DOHH2 (cell line): ENCODE data around the gene PLXNA2.

ENCODE experiments used
- H3F3A ChIP-seq: fragments of 200-600 bp; sonication (generic), shearing (Covaris generic); 2 replicates; pipeline ENCODE4 v1.6.0; 2016; ENCODE audit warnings: antibody characterized with exemption, mild to moderate bottlenecking; ENCODE audit not compliant: control insufficient read depth, insufficient read depth
- H3K27ac ChIP-seq: fragments of 200-600 bp; sonication (generic); 2 replicates; pipeline ENCODE4 v1.5.1; 2014; ENCODE audit warnings: low read depth, mild to moderate bottlenecking, low read length, moderate library complexity
- H3K27me3 ChIP-seq: fragments of 200-600 bp; sonication (generic); 2 replicates; pipeline ENCODE4 v1.6.1; 2014; ENCODE audit warnings: mild to moderate bottlenecking, low read length, mixed read lengths; ENCODE audit not compliant: control insufficient read depth
- H3K36me3 ChIP-seq: fragments of 200-600 bp; sonication (generic); 2 replicates; pipeline ENCODE4 v1.6.1; 2014; ENCODE audit warnings: mild to moderate bottlenecking, low read length, moderate library complexity, mixed read lengths; ENCODE audit not compliant: control insufficient read depth
- H3K4me1 ChIP-seq: fragments of 200-600 bp; sonication (generic); 2 replicates; pipeline ENCODE4 v1.6.1; 2014; ENCODE audit warnings: mild to moderate bottlenecking, low read length, mixed read lengths; ENCODE audit not compliant: control insufficient read depth
- H3K4me2 ChIP-seq: fragments of 200-600 bp; sonication (generic); 2 replicates; pipeline ENCODE4 v1.6.0; 2014; ENCODE audit warnings: mild to moderate bottlenecking, low read length, moderate library complexity
- H3K4me3 ChIP-seq: fragments of 200-600 bp; sonication (generic); 2 replicates; pipeline ENCODE4 v1.5.1; 2014; ENCODE audit warnings: mild to moderate bottlenecking, low read length, mixed read lengths
- H3K79me2 ChIP-seq: fragments of 200-600 bp; sonication (generic); 2 replicates; pipeline ENCODE4 v1.6.1; 2014; ENCODE audit warnings: mild to moderate bottlenecking, low read length, mixed read lengths; ENCODE audit not compliant: control insufficient read depth
- H3K9me2 ChIP-seq: fragments of 200-600 bp; sonication (generic); replicated peaks from 2 replicates; pipeline ENCODE4 v1.6.1; 2014; ENCODE audit warnings: mild to moderate bottlenecking, low read length, mixed read lengths; ENCODE audit not compliant: control insufficient read depth
- H3K9me3 ChIP-seq: fragments of 200-600 bp; sonication (generic); 2 replicates; pipeline ENCODE4 v1.6.1; 2014; ENCODE audit warnings: antibody characterized with exemption, low read length, mixed read lengths; ENCODE audit not compliant: control insufficient read depth, insufficient read depth
- H4K20me1 ChIP-seq: fragments of 200-600 bp; sonication (generic); 2 replicates; pipeline ENCODE4 v1.6.0; 2014; ENCODE audit warnings: low read depth, mild to moderate bottlenecking, antibody characterized with exemption, low read length, moderate library complexity; ENCODE audit not compliant: control insufficient read depth, insufficient read depth
- CTCF ChIP-seq: fragments of 200-600 bp; sonication (generic); IDR thresholded peaks from one replicate; pipeline ENCODE4 v1.5.1; 2014; ENCODE audit warnings: antibody characterized with exemption, mild to moderate bottlenecking, low read depth, low read length; ENCODE audit not compliant: poor library complexity, severe bottlenecking
- EZH2phosphoT487 ChIP-seq: fragments of 200-600 bp; sonication (generic); IDR thresholded peaks from 2 replicates; pipeline ENCODE4 v1.6.1; 2017; ENCODE audit warnings: borderline replicate concordance, mild to moderate bottlenecking, antibody characterized with exemption, low read length, moderate library complexity, mixed read lengths

The PLXNA2 gene

GRCh38 chr1:208006258-208006920 is 237.8 kb downstream of the PLXNA2 start:
- Histone ChIP-seq H3K4me3 (no peak overlapping the region), H3K36me3 (no peaks in the 10 kb centered on the region), H3K27me3 (peaks cover 3% of the 10 kb centered on the region), H3K4me1 (no peaks in the 10 kb centered on the region), H3K27ac (no peak overlapping the region), H4K20me1 (no peaks in the 10 kb centered on the region), H3K9me2 (no peaks in the 10 kb centered on the region), H3K9me3 (no peaks in the 10 kb centered on the region), H3K4me2 (no peak overlapping the region), H3F3A (no peaks in the 10 kb centered on the region), H3K79me2 (no peaks in the 10 kb centered on the region)
- TF ChIP-seq CTCF: no peak
- TF ChIP-seq EZH2phosphoT487: no peak

- no peaks in the 10 kb centered on the region for H3F3A ChIP-seq
- no peaks in the 10 kb centered on the region for H3K4me1 ChIP-seq
- H3K27me3 ChIP-seq: peaks cover 3% of the 10 kb centered on the region; the same call in 1 of the 2 replicates
- H3K9me3 ChIP-seq: no peaks in the 10 kb centered on the region
- no peak for TF ChIP-seq CTCF
- H3K79me2 ChIP-seq: no peaks in the 10 kb centered on the region
- H3K36me3 ChIP-seq: no peaks in the 10 kb centered on the region
- no peak overlapping the region for H3K4me2 ChIP-seq
- H4K20me1 ChIP-seq: no peaks in the 10 kb centered on the region
- H3K27ac ChIP-seq: no peak overlapping the region
- H3K4me3 ChIP-seq: no peak overlapping the region
- H3K9me2 ChIP-seq: no peaks in the 10 kb centered on the region
These were observed 239.3 kb downstream of the PLXNA2 start for GRCh38 chr1:208004851-208005250.

- Histone ChIP-seq H3K4me1 (no peaks in the 10 kb centered on the region), H3K27ac (no peak overlapping the region), H3K36me3 (no peaks in the 10 kb centered on the region), H3F3A (no peaks in the 10 kb centered on the region), H3K27me3 (peaks cover under 1% of the 10 kb centered on the region; the same call in 1 of the 2 replicates), H3K9me3 (no peaks in the 10 kb centered on the region), H3K4me3 (no peak overlapping the region), H3K79me2 (no peaks in the 10 kb centered on the region), H3K9me2 (no peaks in the 10 kb centered on the region), H4K20me1 (no peaks in the 10 kb centered on the region), H3K4me2 (no peak overlapping the region)
- TF ChIP-seq CTCF: no peak
- TF ChIP-seq EZH2phosphoT487: no peak
These were observed 240.9 kb downstream of the PLXNA2 start for GRCh38 chr1:208003241-208003640.

GRCh38 chr1:208002672-208003071 is 241.5 kb downstream of the PLXNA2 start:
- Histone ChIP-seq H3K4me1 (no peaks in the 10 kb centered on the region), H3K9me3 (no peaks in the 10 kb centered on the region), H3F3A (no peaks in the 10 kb centered on the region), H3K4me2 (no peak overlapping the region), H3K79me2 (no peaks in the 10 kb centered on the region), H3K27me3 (no peaks in the 10 kb centered on the region; the same call in 1 of the 2 replicates), H4K20me1 (no peaks in the 10 kb centered on the region), H3K27ac (no peak overlapping the region), H3K36me3 (no peaks in the 10 kb centered on the region), H3K9me2 (no peaks in the 10 kb centered on the region), H3K4me3 (no peak overlapping the region)
- TF ChIP-seq EZH2phosphoT487 (no peak), CTCF (no peak)
